GM12878 (cell line): ENCODE results near the gene URAD. TPM values are rescaled to one million over a fixed set of nuclear protein-coding genes. Genes with fewer than 3 reads are reported as not detected.

ENCODE experiments used
- polyA plus RNA-seq, 11 experiments: library from polyadenylated mRNA; depleted of rRNA in 4 of 11; unstranded in 6 of 11; stranded (reverse) in 5 of 11; fragments of >200 nt; fragmentation: Nextera tagmentation in 4 of 11; fragmentation: Illumina TruSeq in 1 of 11; extraction: Ambion mirVana in 4 of 11; extraction: Trizol in 1 of 11; gene quantifications; 1 replicate in 1 of 11; 2 replicates in 10 of 11; pipeline versions ENCODE4 v1.2.1 to v1.2.3, GENCODE V29; 2011 to 2016; ENCODE audit warnings: inconsistent platforms in 2 of 11, missing spikeins in 2 of 11, low read depth in 1 of 11
- small RNA-seq: library from RNA; depleted of rRNA; stranded (forward); fragments of <200 nt; gene quantifications from one replicate; pipeline ENCODE3, GENCODE V24; 2014
- total RNA-seq, 4 experiments: library from RNA; depleted of rRNA in 3 of 4; stranded (reverse); fragments of >200 nt in 3 of 4; fragmentation: Illumina TruSeq in 1 of 4; extraction: Trizol in 1 of 4; gene quantifications; 2 replicates each; pipeline versions ENCODE4 v1.2.1 to v1.2.3, GENCODE V29; 2013 to 2021

URAD gene
- total and polyA plus RNA-seq, 10 of the 15 experiments (the other 5 are each of a cell fraction or from before 2014, with no cell fraction given) = not detected

Small RNAs within 50 kb of the gene (small RNA-seq; reads per million reads assigned to genes)
- gene ATP5F1EP2 = not detected
- gene RN7SL272P = not detected

Other genes with a start within 250 kb of the URAD start
- not detected in 2 replicates for gene GSX1, start 196.2 kb downstream of the URAD start, total RNA-seq (2014; rRNA removed)
- gene GSX1, start 196.2 kb downstream of the URAD start, total RNA-seq (2014; rRNA removed; fragmentation: Illumina TruSeq; extraction: Trizol) = not detected in 2 replicates
- not detected in 2 replicates for gene GSX1, start 196.2 kb downstream of the URAD start, total RNA-seq (2021)
- not detected in 2 replicates for gene GSX1, start 196.2 kb downstream of the URAD start, polyA plus RNA-seq (2011; rRNA removed)
- not detected in 2 replicates for gene GSX1, start 196.2 kb downstream of the URAD start, polyA plus RNA-seq (2014; fragmentation: Illumina TruSeq; extraction: Trizol)
- not detected for gene GSX1, start 196.2 kb downstream of the URAD start, polyA plus RNA-seq (2014; fragmentation: Nextera tagmentation; extraction: Ambion mirVana)
- not detected in 2 replicates for gene GSX1, start 196.2 kb downstream of the URAD start, polyA plus RNA-seq (2014; rRNA removed)
- gene GSX1, start 196.2 kb downstream of the URAD start, polyA plus RNA-seq (2016; fragmentation: Nextera tagmentation; extraction: Ambion mirVana) = not detected
- not detected in 2 replicates for gene PDX1, start 68.7 kb downstream of the URAD start, total RNA-seq (2014; rRNA removed)
- not detected in 2 replicates for gene PDX1, start 68.7 kb downstream of the URAD start, total RNA-seq (2014; rRNA removed; fragmentation: Illumina TruSeq; extraction: Trizol)
- gene PDX1, start 68.7 kb downstream of the URAD start, total RNA-seq (2021) = not detected in 2 replicates
- 0.03 and 0.09 TPM in 2 replicates for gene PDX1, start 68.7 kb downstream of the URAD start, polyA plus RNA-seq (2011; rRNA removed)
- not detected in 2 replicates for gene PDX1, start 68.7 kb downstream of the URAD start, polyA plus RNA-seq (2014; fragmentation: Illumina TruSeq; extraction: Trizol)
- under 1 TPM in 1 of 2 experiments, not detected in 1; 0.02 TPM for gene PDX1, start 68.7 kb downstream of the URAD start, polyA plus RNA-seq (2014; fragmentation: Nextera tagmentation; extraction: Ambion mirVana)
- gene PDX1, start 68.7 kb downstream of the URAD start, polyA plus RNA-seq (2014; rRNA removed) = not detected in 2 replicates
- not detected for gene PDX1, start 68.7 kb downstream of the URAD start, polyA plus RNA-seq (2016; fragmentation: Nextera tagmentation; extraction: Ambion mirVana)
- gene CDX2, start 19.4 kb downstream of the URAD start, total RNA-seq (2014; rRNA removed) = not detected in 2 replicates
- gene CDX2, start 19.4 kb downstream of the URAD start, total RNA-seq (2014; rRNA removed; fragmentation: Illumina TruSeq; extraction: Trizol) = not detected in 2 replicates
- 0.15 TPM in 1 of 2 replicates, not detected in the other for gene CDX2, start 19.4 kb downstream of the URAD start, total RNA-seq (2021)
- not detected in 2 replicates for gene CDX2, start 19.4 kb downstream of the URAD start, polyA plus RNA-seq (2011; rRNA removed)
- gene CDX2, start 19.4 kb downstream of the URAD start, polyA plus RNA-seq (2014; fragmentation: Illumina TruSeq; extraction: Trizol) = not detected in 2 replicates
- gene CDX2, start 19.4 kb downstream of the URAD start, polyA plus RNA-seq (2014; fragmentation: Nextera tagmentation; extraction: Ambion mirVana) = not detected
- not detected in 2 replicates for gene CDX2, start 19.4 kb downstream of the URAD start, polyA plus RNA-seq (2014; rRNA removed)
- not detected for gene CDX2, start 19.4 kb downstream of the URAD start, polyA plus RNA-seq (2016; fragmentation: Nextera tagmentation; extraction: Ambion mirVana)
- 0.05 and 0.11 TPM in 2 replicates for gene FLT3, start 111.9 kb upstream of the URAD start, total RNA-seq (2014; rRNA removed)
- gene FLT3, start 111.9 kb upstream of the URAD start, total RNA-seq (2014; rRNA removed; fragmentation: Illumina TruSeq; extraction: Trizol) = 0.18 and 0.23 TPM in 2 replicates
- gene FLT3, start 111.9 kb upstream of the URAD start, total RNA-seq (2021) = 0.10 and 0.16 TPM in 2 replicates
- 0.09 TPM in 1 of 2 replicates, not detected in the other for gene FLT3, start 111.9 kb upstream of the URAD start, polyA plus RNA-seq (2011; rRNA removed)
- 0.04 and 0.16 TPM in 2 replicates for gene FLT3, start 111.9 kb upstream of the URAD start, polyA plus RNA-seq (2014; fragmentation: Illumina TruSeq; extraction: Trizol)
- gene FLT3, start 111.9 kb upstream of the URAD start, polyA plus RNA-seq (2014; fragmentation: Nextera tagmentation; extraction: Ambion mirVana) = under 1 TPM; 0.06 to 0.13 TPM
- 0.05 and 0.10 TPM in 2 replicates for gene FLT3, start 111.9 kb upstream of the URAD start, polyA plus RNA-seq (2014; rRNA removed)
- under 1 TPM; 0.15 to 0.19 TPM for gene FLT3, start 111.9 kb upstream of the URAD start, polyA plus RNA-seq (2016; fragmentation: Nextera tagmentation; extraction: Ambion mirVana)
- gene PAN3, start 149.9 kb upstream of the URAD start, total RNA-seq (2014; rRNA removed) = 16.5 and 19.1 TPM in 2 replicates
- gene PAN3, start 149.9 kb upstream of the URAD start, total RNA-seq (2014; rRNA removed; fragmentation: Illumina TruSeq; extraction: Trizol) = 20.4 and 21.7 TPM in 2 replicates
- 27.6 and 31.0 TPM in 2 replicates for gene PAN3, start 149.9 kb upstream of the URAD start, total RNA-seq (2021)
- 33.3 and 45.1 TPM in 2 replicates for gene PAN3, start 149.9 kb upstream of the URAD start, polyA plus RNA-seq (2011; rRNA removed)
- gene PAN3, start 149.9 kb upstream of the URAD start, polyA plus RNA-seq (2014; fragmentation: Illumina TruSeq; extraction: Trizol) = 22.0 and 29.6 TPM in 2 replicates
- 10 to 100 TPM; 13.0 to 19.4 TPM for gene PAN3, start 149.9 kb upstream of the URAD start, polyA plus RNA-seq (2014; fragmentation: Nextera tagmentation; extraction: Ambion mirVana)
- 16.6 and 17.4 TPM in 2 replicates for gene PAN3, start 149.9 kb upstream of the URAD start, polyA plus RNA-seq (2014; rRNA removed)
- gene PAN3, start 149.9 kb upstream of the URAD start, polyA plus RNA-seq (2016; fragmentation: Nextera tagmentation; extraction: Ambion mirVana) = 10 to 100 TPM; 18.8 to 27.6 TPM